Measurements from ENCODE around the gene UCN2. TPM values are rescaled to one million over a fixed set of nuclear protein-coding genes. Genes with fewer than 3 reads are reported as not detected.

Gene UCN2, protein sequence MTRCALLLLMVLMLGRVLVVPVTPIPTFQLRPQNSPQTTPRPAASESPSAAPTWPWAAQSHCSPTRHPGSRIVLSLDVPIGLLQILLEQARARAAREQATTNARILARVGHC
- total RNA-seq (2021) (0.49 and 0.81 TPM in 2 replicates), Bru-seq, nascent RNA (percentile 30 among the genes with signal in this experiment), BruChase-seq, experiment 1, labeled RNA remaining after a 2-hour chase (percentile 28 among the genes with signal in this experiment), BruChase-seq, experiment 2, labeled RNA remaining after a 6-hour chase (percentile 49 among the genes with signal in this experiment)
- long read RNA-seq, result 0 reads

DNA sequence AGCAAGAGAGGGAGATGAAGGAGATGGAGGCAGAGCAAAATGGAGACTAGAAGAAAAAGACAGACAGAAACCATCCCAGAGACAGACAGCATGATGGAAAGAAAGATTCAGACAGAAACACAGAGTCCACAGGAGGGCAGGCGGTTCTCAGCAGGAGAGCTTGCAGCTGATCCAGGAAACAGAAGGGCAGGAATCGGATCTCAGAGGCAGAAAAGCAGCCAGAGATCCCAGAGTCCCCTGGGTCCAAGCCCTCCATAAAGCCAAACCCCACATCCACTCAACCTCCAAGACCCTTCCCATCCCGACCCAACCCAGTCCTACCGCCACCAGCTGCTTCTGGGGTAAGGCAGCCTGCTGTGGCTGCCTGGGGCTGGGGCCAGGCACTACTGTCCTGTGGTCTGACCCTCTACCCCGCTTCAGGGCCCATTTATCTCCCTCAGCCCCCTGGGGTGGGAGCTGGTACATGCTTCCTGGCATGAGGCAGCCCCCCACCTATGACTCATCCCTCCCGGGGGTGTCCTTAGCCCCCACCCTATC, at the start of gene UCN2:
UCN2 (minus strand) TSS at position 400 of the 537 bp plus-strand sequence. CDS start 657 bp downstream, outside the sequence.
- intact Hi-C loops (cut with micrococcal nuclease; ENCODE audit: unreplicated experiment), result no loop called here
- CTCF ChIA-PET, result no interaction called here
- H3K9me3 ChIP-seq (ENCODE audit: low read depth, low read length, poor library complexity, severe bottlenecking), result no peaks in the 10 kb centered on the region
- H3K4me3 ChIP-seq (ENCODE audit: low read depth, low read length, poor library complexity, severe bottlenecking), result no peak within 1 kb of the TSS
- H3K4me1 ChIP-seq (ENCODE audit: insufficient read depth, low read length, poor library complexity, severe bottlenecking), result peaks cover 9% of the 10 kb centered on the region
- H3K36me3 ChIP-seq (ENCODE audit: insufficient read depth, low read length, poor library complexity, severe bottlenecking), result no peaks in the 10 kb centered on the region
- TF ChIP-seq CTCF (conservative IDR thresholded peaks at IDR 0.05; ENCODE audit: low read depth, low read length) (no peak), EZH2 (IDR thresholded peaks at IDR 0.05; ENCODE audit: borderline replicate concordance, low read depth, low read length, poor library complexity, severe bottlenecking) (no peak)
- peak; percentile 30 for DNase-seq (ENCODE audit: low spot score)
- POLR2A ChIA-PET (ENCODE audit: low non-redundant PET), result no interaction called here
- BruUV-seq (replicated peaks), result no TSS peak
- no peak within 1 kb of the TSS for H3K27ac ChIP-seq (ENCODE audit: low read depth, low read length, poor library complexity, severe bottlenecking)
- no peaks in the 10 kb centered on the region for H3K27me3 ChIP-seq (replicated peaks; ENCODE audit: insufficient read depth, low read depth, low read length, poor library complexity)

DNA sequence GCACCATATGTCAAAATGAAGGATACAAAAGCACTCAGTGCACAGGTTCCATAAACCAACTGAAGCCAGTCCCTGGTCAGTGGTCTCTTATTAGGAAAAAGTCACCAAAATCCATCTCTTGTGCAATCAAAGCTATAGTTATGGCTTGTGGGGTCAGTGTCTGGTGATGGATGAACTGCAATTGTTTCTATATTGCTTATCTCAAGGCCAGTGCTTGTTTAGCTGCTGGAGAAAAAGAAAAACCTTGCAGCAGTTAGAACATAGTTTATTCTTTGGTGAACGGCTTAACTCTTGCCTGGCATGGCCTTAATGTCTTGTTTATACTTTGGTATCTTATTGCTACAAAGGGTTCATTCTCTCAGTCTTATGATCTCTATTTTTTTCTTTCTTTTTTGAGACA, 48.7 kb upstream of the UCN2 start:
- DNase-seq (ENCODE audit: low spot score), result no peak
- ChIA-PET CTCF (no interaction called here), POLR2A (ENCODE audit: low non-redundant PET) (no interaction called here)
- TF ChIP-seq CTCF (conservative IDR thresholded peaks at IDR 0.05; ENCODE audit: low read depth, low read length), result no peak
- no peak for TF ChIP-seq EZH2 (IDR thresholded peaks at IDR 0.05; ENCODE audit: borderline replicate concordance, low read depth, low read length, poor library complexity, severe bottlenecking)
- no peak overlapping the region for H3K27ac ChIP-seq (ENCODE audit: low read depth, low read length, poor library complexity, severe bottlenecking)
- no TSS peak for BruUV-seq (replicated peaks)
- no peak overlapping the region for H3K4me3 ChIP-seq (ENCODE audit: low read depth, low read length, poor library complexity, severe bottlenecking)
- intact Hi-C loops (cut with micrococcal nuclease; ENCODE audit: unreplicated experiment), result no loop called here
- no peaks in the 10 kb centered on the region for H3K36me3 ChIP-seq (ENCODE audit: insufficient read depth, low read length, poor library complexity, severe bottlenecking)
- H3K4me1 ChIP-seq (ENCODE audit: insufficient read depth, low read length, poor library complexity, severe bottlenecking), result peaks cover 6% of the 10 kb centered on the region
- H3K27me3 ChIP-seq (replicated peaks; ENCODE audit: insufficient read depth, low read depth, low read length, poor library complexity), result no peaks in the 10 kb centered on the region
- H3K9me3 ChIP-seq (ENCODE audit: low read depth, low read length, poor library complexity, severe bottlenecking), result no peaks in the 10 kb centered on the region

GRCh38 chr3:48609088-48610005, 45.8 kb upstream of the UCN2 start, which contains the start of gene UQCRC1:
UQCRC1 (minus strand) TSS chr3:48609646; CDS start chr3:48609620, 26 bp downstream.
- peaks cover 17% of the 10 kb centered on the region for H3K36me3 ChIP-seq (ENCODE audit: insufficient read depth, low read length, poor library complexity, severe bottlenecking)

More at GRCh38 chr3:48609088-48610005, 45.8 kb upstream of the UCN2 start, which contains the start of gene UQCRC1:
- no peaks in the 10 kb centered on the region for H3K9me3 ChIP-seq (ENCODE audit: low read depth, low read length, poor library complexity, severe bottlenecking)
- intact Hi-C loops (cut with micrococcal nuclease; ENCODE audit: unreplicated experiment), result no loop called here
- H3K4me1 ChIP-seq (ENCODE audit: insufficient read depth, low read length, poor library complexity, severe bottlenecking), result peaks cover 6% of the 10 kb centered on the region
- no peak for TF ChIP-seq EZH2 (IDR thresholded peaks at IDR 0.05; ENCODE audit: borderline replicate concordance, low read depth, low read length, poor library complexity, severe bottlenecking)
- peak; percentile 59 for TF ChIP-seq CTCF (conservative IDR thresholded peaks at IDR 0.05; ENCODE audit: low read depth, low read length)
- H3K27me3 ChIP-seq (replicated peaks; ENCODE audit: insufficient read depth, low read depth, low read length, poor library complexity), result no peaks in the 10 kb centered on the region
- peak; percentile 86 for DNase-seq (ENCODE audit: low spot score)
- BruUV-seq (replicated peaks), result no TSS peak
- H3K4me3 ChIP-seq (ENCODE audit: low read depth, low read length, poor library complexity, severe bottlenecking), result peak within 1 kb of the TSS; percentile 85
- ChIA-PET POLR2A (ENCODE audit: low non-redundant PET) (interaction anchor here (0.7 kb wide), 1 partner anchor 50 kb away, joined by 3 read pairs; no protein-coding TSS in a partner anchor), CTCF (no interaction called here)
- peak within 1 kb of the TSS; percentile 93 for H3K27ac ChIP-seq (ENCODE audit: low read depth, low read length, poor library complexity, severe bottlenecking)
